ENCODE data around the gene PACSIN2.
"Not testable (repeated sequence)": the region's sequence is repeated elsewhere in the genome, so short reads cannot be mapped to it uniquely, and the experiment has no call there.

Gene PACSIN2

GRCh38 chr22:42920101-42920820 lies 94.7 kb downstream of the PACSIN2 start:
- no peak for DNase-seq (ENCODE audit: low read depth)
- no peak for TF ChIP-seq CTCF (IDR thresholded peaks at IDR 0.05; ENCODE audit: insufficient read depth, low read depth, low read length, missing control alignments)
- H3K4me3 ChIP-seq (ENCODE audit: low read depth, low read length): no peak overlapping the region

- no peak for DNase-seq (ENCODE audit: low read depth)
- no peak for TF ChIP-seq CTCF (IDR thresholded peaks at IDR 0.05; ENCODE audit: insufficient read depth, low read depth, low read length, missing control alignments)
- H3K4me3 ChIP-seq (ENCODE audit: low read depth, low read length): no peak overlapping the region
Observed at GRCh38 chr22:42919199-42919598, 95.8 kb downstream of the PACSIN2 start.

- no peak for DNase-seq (ENCODE audit: low read depth)
- no peak for TF ChIP-seq CTCF (IDR thresholded peaks at IDR 0.05; ENCODE audit: insufficient read depth, low read depth, low read length, missing control alignments)
Observed at GRCh38 chr22:42918500-42918899, 96.4 kb downstream of the PACSIN2 start.

GRCh38 chr22:42917358-42917757 lies 97.6 kb downstream of the PACSIN2 start:
- DNase-seq (ENCODE audit: low read depth): not testable (repeated sequence)

More at GRCh38 chr22:42918500-42918899, 96.4 kb downstream of the PACSIN2 start:
- H3K4me3 ChIP-seq (ENCODE audit: low read depth, low read length): no peak overlapping the region

GRCh38 chr22:42915980-42916765 lies 98.8 kb downstream of the PACSIN2 start:
- DNase-seq (ENCODE audit: low read depth): no peak
- H3K4me3 ChIP-seq (ENCODE audit: low read depth, low read length): no peak overlapping the region
- TF ChIP-seq CTCF (IDR thresholded peaks at IDR 0.05; ENCODE audit: insufficient read depth, low read depth, low read length, missing control alignments): no peak

More at GRCh38 chr22:42917358-42917757, 97.6 kb downstream of the PACSIN2 start:
- not testable (repeated sequence) for H3K4me3 ChIP-seq (ENCODE audit: low read depth, low read length)

- TF ChIP-seq CTCF (IDR thresholded peaks at IDR 0.05; ENCODE audit: insufficient read depth, low read depth, low read length, missing control alignments): no peak
- DNase-seq (ENCODE audit: low read depth): no peak
- H3K4me3 ChIP-seq (ENCODE audit: low read depth, low read length): no peak overlapping the region
Observed at GRCh38 chr22:42914511-42915076, 100.4 kb downstream of the PACSIN2 start.

GRCh38 chr22:42913874-42914510 lies 101.0 kb downstream of the PACSIN2 start:
- TF ChIP-seq CTCF (IDR thresholded peaks at IDR 0.05; ENCODE audit: insufficient read depth, low read depth, low read length, missing control alignments): no peak
- no peak overlapping the region for H3K4me3 ChIP-seq (ENCODE audit: low read depth, low read length)
- DNase-seq (ENCODE audit: low read depth): no peak
